Esophagus (tissue), 2 donors: Measurements from ENCODE around the gene PRMT7. TPM values are rescaled to one million over a fixed set of nuclear protein-coding genes. Genes with fewer than 3 reads are reported as not detected.

ENCODE experiments used
- H3K27ac ChIP-seq, 2 donors: one replicate each; pipeline ENCODE4 v1.5.1; 2013; ENCODE audit warnings: low read depth in 2 of 2, mild to moderate bottlenecking in 2 of 2, inconsistent platforms in 1 of 2, low read length in 1 of 2, moderate library complexity in 1 of 2
- H3K27me3 ChIP-seq, 2 donors: one replicate each; pipeline ENCODE4 v1.6.1; 2013; ENCODE audit warnings: low read length in 2 of 2, control low read depth in 1 of 2, mild to moderate bottlenecking in 1 of 2; ENCODE audit not compliant: insufficient read depth in 2 of 2, control insufficient read depth in 1 of 2
- H3K36me3 ChIP-seq, 2 donors: one replicate each; pipeline ENCODE4 v1.6.1; 2013; ENCODE audit warnings: low read length in 1 of 2; ENCODE audit not compliant: control insufficient read depth in 2 of 2, insufficient read depth in 2 of 2
- H3K4me1 ChIP-seq, 2 donors: one replicate each; pipeline ENCODE4 v1.6.1; 2013; ENCODE audit warnings: low read length in 1 of 2; ENCODE audit not compliant: control insufficient read depth in 2 of 2, insufficient read depth in 2 of 2
- H3K4me3 ChIP-seq, 2 donors: one replicate each; pipeline ENCODE4 v1.5.1; 2013; ENCODE audit warnings: low read length in 2 of 2, mild to moderate bottlenecking in 2 of 2, low read depth in 1 of 2, moderate library complexity in 1 of 2
- H3K9me3 ChIP-seq, 2 donors: one replicate each; pipeline ENCODE4 v1.6.1; 2013; ENCODE audit warnings: mild to moderate bottlenecking in 2 of 2, low read depth in 1 of 2, low read length in 1 of 2, moderate library complexity in 1 of 2; ENCODE audit not compliant: control insufficient read depth in 2 of 2, insufficient read depth in 1 of 2
- WGBS, 2 donors: extraction: QIAGEN DNeasy Blood & Tissue Kit; methylation state at CpG; one replicate each; pipeline ENCODE4 v1.1.7; 2013; 5-methylcytosine and 5-hydroxymethylcytosine counted together
- polyA plus RNA-seq, 2 donors: library from polyadenylated mRNA; stranded (reverse); fragments of 200-250 nt; gene quantifications; one replicate each; pipeline ENCODE4 v1.2.3, GENCODE V29; 2013
- donor health status: healthy with polysubstance abuse.
- donor health status: Bipolar disorder and iron deficiency.

Gene PRMT7
- polyA plus RNA-seq, 2 donors = 22.6 to 36.0 TPM

- Histone ChIP-seq H3K9me3 (no peaks in the 10 kb centered on the region), H3K36me3 (peaks cover 19 to 46% of the 10 kb centered on the region in 2 donors), H3K4me3 (no peak overlapping the region), H3K27me3 (no peaks in the 10 kb centered on the region), H3K27ac (no peak overlapping the region), H3K4me1 (no peaks in the 10 kb centered on the region)
- 94 to 95% methylated on average over 7 of the region's 7 CpGs for WGBS, 2 donors
Observed at GRCh38 chr16:68343137-68343536, 32.3 kb downstream of the PRMT7 start.

GRCh38 chr16:68344252-68344651 lies 33.4 kb downstream of the PRMT7 start:
- no peaks in the 10 kb centered on the region for H3K9me3 ChIP-seq
- H3K36me3 ChIP-seq = peaks cover 19 to 42% of the 10 kb centered on the region in 2 donors
- H3K27me3 ChIP-seq = no peaks in the 10 kb centered on the region
- no peak overlapping the region for H3K4me3 ChIP-seq
- no peak overlapping the region for H3K27ac ChIP-seq
- no peaks in the 10 kb centered on the region for H3K4me1 ChIP-seq
- 71 to 80% methylated on average over 11 of the region's 11 CpGs for WGBS, 2 donors

- no peak overlapping the region for H3K27ac ChIP-seq
Observed at GRCh38 chr16:68345351-68345810, 34.6 kb downstream of the PRMT7 start.

GRCh38 chr16:68345958-68346635 lies 35.3 kb downstream of the PRMT7 start:
- no peaks in the 10 kb centered on the region for H3K4me1 ChIP-seq
- no peaks in the 10 kb centered on the region for H3K27me3 ChIP-seq
- H3K9me3 ChIP-seq = no peaks in the 10 kb centered on the region
- no peak overlapping the region for H3K27ac ChIP-seq
- peaks cover 12 to 36% of the 10 kb centered on the region in 2 donors for H3K36me3 ChIP-seq
- H3K4me3 ChIP-seq = no peak overlapping the region
- 95% methylated on average over 16 of the region's 16 CpGs for WGBS, 2 donors

More at GRCh38 chr16:68345351-68345810, 34.6 kb downstream of the PRMT7 start:
- no peaks in the 10 kb centered on the region for H3K27me3 ChIP-seq
- no peak overlapping the region for H3K4me3 ChIP-seq
- 77 to 80% methylated on average over 11 of the region's 11 CpGs for WGBS, 2 donors
- H3K4me1 ChIP-seq = no peaks in the 10 kb centered on the region
- peaks cover 12 to 36% of the 10 kb centered on the region in 2 donors for H3K36me3 ChIP-seq
- H3K9me3 ChIP-seq = no peaks in the 10 kb centered on the region

GRCh38 chr16:68346892-68347480 lies 36.2 kb downstream of the PRMT7 start:
- Histone ChIP-seq H3K27ac (no peak overlapping the region), H3K27me3 (no peaks in the 10 kb centered on the region), H3K4me3 (no peak overlapping the region), H3K9me3 (no peaks in the 10 kb centered on the region), H3K4me1 (no peaks in the 10 kb centered on the region), H3K36me3 (peaks cover 16 to 44% of the 10 kb centered on the region in 2 donors)
- WGBS, 2 donors = 78 to 85% methylated on average over 12 of the region's 12 CpGs

GRCh38 chr16:68347605-68348004 lies 36.8 kb downstream of the PRMT7 start:
- WGBS, 2 donors = 82 to 85% methylated on average over 4 of the region's 4 CpGs
- Histone ChIP-seq H3K4me1 (no peaks in the 10 kb centered on the region), H3K36me3 (peaks cover 16 to 43% of the 10 kb centered on the region in 2 donors)

GRCh38 chr16:68348639-68349445 lies 38.0 kb downstream of the PRMT7 start:
- Histone ChIP-seq H3K27me3 (no peaks in the 10 kb centered on the region), H3K9me3 (no peaks in the 10 kb centered on the region), H3K4me1 (no peaks in the 10 kb centered on the region), H3K27ac (no peak overlapping the region), H3K36me3 (peaks cover 10 to 50% of the 10 kb centered on the region in 2 donors), H3K4me3 (no peak overlapping the region)
- 91 to 92% methylated on average over 27 of the region's 27 CpGs for WGBS, 2 donors

More at GRCh38 chr16:68347605-68348004, 36.8 kb downstream of the PRMT7 start:
- H3K4me3 ChIP-seq = no peak overlapping the region
- H3K27me3 ChIP-seq = no peaks in the 10 kb centered on the region
- no peaks in the 10 kb centered on the region for H3K9me3 ChIP-seq
- H3K27ac ChIP-seq = no peak overlapping the region

- Histone ChIP-seq H3K27ac (no peak overlapping the region), H3K36me3 (peaks cover 13 to 56% of the 10 kb centered on the region in 2 donors), H3K4me1 (no peaks in the 10 kb centered on the region), H3K4me3 (no peak overlapping the region), H3K27me3 (no peaks in the 10 kb centered on the region), H3K9me3 (no peaks in the 10 kb centered on the region)
- WGBS, 2 donors = 94% methylated on average over 10 of the region's 10 CpGs
Observed at GRCh38 chr16:68349838-68350410, 39.1 kb downstream of the PRMT7 start.

GRCh38 chr16:68350813-68351350 lies 40.1 kb downstream of the PRMT7 start:
- Histone ChIP-seq H3K4me3 (no peak overlapping the region), H3K27me3 (no peaks in the 10 kb centered on the region), H3K4me1 (peaks cover 0 to 1% of the 10 kb centered on the region in 2 donors), H3K36me3 (peaks cover 13 to 54% of the 10 kb centered on the region in 2 donors), H3K27ac (no peak overlapping the region), H3K9me3 (no peaks in the 10 kb centered on the region)
- 91 to 92% methylated on average over 10 of the region's 10 CpGs for WGBS, 2 donors
